Measurements from ENCODE around the gene HSP90AB1.
A peak's percentile ranks its signal among the peaks of the same experiment; 100 is the strongest.

The HSP90AB1 gene

GRCh38 chr6:44292661-44293365 lies 45.9 kb downstream of the HSP90AB1 start:
- DNase-seq = no peak

- no peak for DNase-seq
Observed at GRCh38 chr6:44294832-44295791, 48.2 kb downstream of the HSP90AB1 start.

GRCh38 chr6:44297063-44298038 lies 50.5 kb downstream of the HSP90AB1 start:
- peak; percentile 43 for DNase-seq

- no peak for DNase-seq
Observed at GRCh38 chr6:44298055-44298803, 51.3 kb downstream of the HSP90AB1 start.

- no peak for DNase-seq
Observed at GRCh38 chr6:44298864-44299263, 52.0 kb downstream of the HSP90AB1 start.

- no peak for DNase-seq
Observed at GRCh38 chr6:44300292-44300823, 53.5 kb downstream of the HSP90AB1 start.

GRCh38 chr6:44301106-44301505 lies 54.2 kb downstream of the HSP90AB1 start:
- no peak for DNase-seq

GRCh38 chr6:44301782-44302564 lies 55.1 kb downstream of the HSP90AB1 start:
- no peak for DNase-seq

- no peak for DNase-seq
Observed at GRCh38 chr6:44302856-44303255, 56.0 kb downstream of the HSP90AB1 start.
